CD4-positive, alpha-beta T cell treated with Interleukin-1 beta for 1 hour (primary cell): Measurements from ENCODE around the gene ADCY9.
"Not testable (repeated sequence)": the region's sequence is repeated elsewhere in the genome, so short reads cannot be mapped to it uniquely, and the experiment has no call there.

Experiments
- DNase-seq, 2 donors: peaks; one replicate each; pipeline ENCODE4 v3.0.0-alpha.2; 2020 to 2022

The ADCY9 gene

GRCh38 chr16:4064950-4065352 is 51.3 kb downstream of the ADCY9 start:
- DNase-seq = peak; percentile 12 to 59

GRCh38 chr16:4062212-4062802 is 53.9 kb downstream of the ADCY9 start:
- DNase-seq = no peak

GRCh38 chr16:4060823-4061222 is 55.4 kb downstream of the ADCY9 start:
- DNase-seq = no peak

- DNase-seq = peak in 1 of 2 donors; percentile 43
These were observed 56.2 kb downstream of the ADCY9 start for GRCh38 chr16:4060009-4060408.

GRCh38 chr16:4058386-4058785 is 57.9 kb downstream of the ADCY9 start:
- DNase-seq = no peak

GRCh38 chr16:4057439-4057877 is 58.8 kb downstream of the ADCY9 start:
- no peak for DNase-seq

- DNase-seq = no peak
These were observed 59.8 kb downstream of the ADCY9 start for GRCh38 chr16:4056161-4057105.

- DNase-seq = no peak
These were observed 60.5 kb downstream of the ADCY9 start for GRCh38 chr16:4055748-4056147.

GRCh38 chr16:4053301-4053845 is 62.9 kb downstream of the ADCY9 start:
- DNase-seq = peak in 1 of 2 donors; percentile 5

- DNase-seq = peak in 1 of 2 donors; percentile 27
These were observed 63.4 kb downstream of the ADCY9 start for GRCh38 chr16:4052801-4053293.

- DNase-seq = no peak
These were observed 64.1 kb downstream of the ADCY9 start for GRCh38 chr16:4052096-4052495.

GRCh38 chr16:4051591-4051990 is 64.7 kb downstream of the ADCY9 start:
- DNase-seq = no peak

GRCh38 chr16:4049031-4049430 is 67.2 kb downstream of the ADCY9 start:
- DNase-seq = no peak

- DNase-seq = no peak
These were observed 67.8 kb downstream of the ADCY9 start for GRCh38 chr16:4048481-4048880.

GRCh38 chr16:4046221-4046620 is 70.0 kb downstream of the ADCY9 start:
- no peak for DNase-seq

- DNase-seq = not testable (repeated sequence)
These were observed 70.7 kb downstream of the ADCY9 start for GRCh38 chr16:4045561-4045960.

- DNase-seq = no peak
These were observed 73.7 kb downstream of the ADCY9 start for GRCh38 chr16:4042581-4042980.

GRCh38 chr16:4038448-4038847 is 77.8 kb downstream of the ADCY9 start:
- no peak for DNase-seq

GRCh38 chr16:4036952-4037351 is 79.3 kb downstream of the ADCY9 start:
- DNase-seq = not testable (repeated sequence)

- no peak for DNase-seq
These were observed 81.3 kb downstream of the ADCY9 start for GRCh38 chr16:4034963-4035362.

GRCh38 chr16:4033951-4034350 is 82.3 kb downstream of the ADCY9 start:
- DNase-seq = no peak

- DNase-seq = peak; percentile 13 to 47
These were observed 83.5 kb downstream of the ADCY9 start for GRCh38 chr16:4032768-4033167.

- no peak for DNase-seq
These were observed 88.1 kb downstream of the ADCY9 start for GRCh38 chr16:4028144-4028543.

- DNase-seq = no peak
These were observed 89.4 kb downstream of the ADCY9 start for GRCh38 chr16:4026854-4027253.
